HepG2 (cell line): ENCODE measurements around the gene ZNF655. TPM values are rescaled to one million over a fixed set of nuclear protein-coding genes. Genes with fewer than 3 reads are reported as not detected.

Experiments used
- CREBL2 ChIP-seq: sonication (generic); formaldehyde crosslinking; IDR thresholded peaks from 2 replicates; pipeline ENCODE4 v1.8.1; 2023; ENCODE audit warnings: missing genetic modification reagents, mild to moderate bottlenecking, borderline replicate concordance
- DR1 ChIP-seq: sonication (generic); formaldehyde crosslinking; IDR thresholded peaks from 2 replicates; pipeline ENCODE4 v1.8.0; 2021; ENCODE audit warnings: mild to moderate bottlenecking, missing genetic modification reagents, inconsistent platforms
- MAZ ChIP-seq, 2 experiments: sonication (generic) in 1 of 2; formaldehyde crosslinking in 1 of 2; IDR thresholded peaks; 2 replicates each; pipeline versions ENCODE4 v1.5.0 to v1.6.1; 2012 to 2020; ENCODE audit warnings: low read depth in 2 of 2, mild to moderate bottlenecking in 2 of 2, borderline replicate concordance in 1 of 2, improper control_type of control experiment in 1 of 2, low read length in 1 of 2, missing genetic modification reagents in 1 of 2, moderate library complexity in 1 of 2
- SAFB2 ChIP-seq: sonication (generic); formaldehyde crosslinking; IDR thresholded peaks from 2 replicates; pipeline ENCODE4 v1.5.1; 2020; ENCODE audit warnings: missing genetic modification reagents, low read depth, mild to moderate bottlenecking, borderline replicate concordance
- ZBED4 ChIP-seq: sonication (generic); formaldehyde crosslinking; IDR thresholded peaks from 2 replicates; pipeline ENCODE4 v1.4.0; 2020; ENCODE audit warnings: missing genetic modification reagents, borderline replicate concordance
- ZNF335 ChIP-seq: sonication (generic); formaldehyde crosslinking; IDR thresholded peaks from 2 replicates; pipeline ENCODE4 v1.4.0; 2020; ENCODE audit warnings: missing genetic modification reagents
- ZNF503 ChIP-seq: sonication (generic); formaldehyde crosslinking; IDR thresholded peaks from 2 replicates; pipeline ENCODE4 v1.4.0; 2020; ENCODE audit warnings: missing genetic modification reagents
- ZNF547 ChIP-seq: sonication (generic); formaldehyde crosslinking; IDR thresholded peaks from 2 replicates; pipeline ENCODE4 v1.5.1; 2020; ENCODE audit warnings: mild to moderate bottlenecking, missing genetic modification reagents
- ZNF777 ChIP-seq: sonication (generic); formaldehyde crosslinking; IDR thresholded peaks from 2 replicates; pipeline ENCODE4 v1.4.0; 2020; ENCODE audit warnings: missing genetic modification reagents
- polyA plus RNA-seq, 8 experiments: library from polyadenylated mRNA; depleted of rRNA in 3 of 8; stranded (reverse) in 7 of 8; unstranded in 1 of 8; fragments of >200 nt; fragmentation: Illumina TruSeq in 4 of 8; extraction: Trizol in 4 of 8; gene quantifications; 2 replicates each; pipeline versions ENCODE4 v1.2.1 to v1.2.3, GENCODE V29; 2011 to 2016; ENCODE audit warnings: low read depth in 4 of 8, missing spikeins in 1 of 8, mixed read lengths in 1 of 8; ENCODE audit not compliant: insufficient read depth in 1 of 8
- total RNA-seq, 5 experiments: library from RNA; depleted of rRNA; stranded (reverse); fragments of >200 nt; fragmentation: Illumina TruSeq; extraction: Trizol; gene quantifications; 2 replicates each; pipeline ENCODE4 v1.2.3, GENCODE V29; 2016; ENCODE audit warnings: low read depth in 1 of 5
- TF ChIP-seq, protein P1 (sequence below): sonication (generic); formaldehyde crosslinking; IDR thresholded peaks from 2 replicates; pipeline ENCODE4 v1.8.0; 2022; ENCODE audit warnings: mild to moderate bottlenecking, missing genetic modification reagents

Gene ZNF655
- total and polyA plus RNA-seq, 2 of the 13 experiments (the other 11 are each of a cell fraction or from before 2014, with no cell fraction given), result 53.4 to 75.6 TPM

- TF ChIP-seq SAFB2 (CRISPR knock-in tag) (peak; percentile 31; the same call in 1 of the 2 replicates), MAZ (IDR thresholded peaks at IDR 0.05; ENCODE audit: borderline replicate concordance, low read depth, low read length) (peak; percentile 81), MAZ (CRISPR knock-in tag; IDR thresholded peaks at IDR 0.05; ENCODE audit: low read depth) (peak; percentile 52), ZNF335 (CRISPR knock-in tag) (peak; percentile 77; the same call in 1 of the 2 replicates), ZNF547 (CRISPR knock-in tag) (peak; percentile 51; the same call in 1 of the 2 replicates), ZNF503 (CRISPR knock-in tag) (0 out of 2 replicates have a peak, but pooled peaks have one; percentile 5), ZNF777 (CRISPR knock-in tag) (peak; percentile 77), CREBL2 (peak; percentile 18; the same call in 1 of the 2 replicates), ZBED4 (CRISPR knock-in tag) (peak; percentile 73), DR1 (peak; percentile 97)
- TF ChIP-seq, protein P1, sequence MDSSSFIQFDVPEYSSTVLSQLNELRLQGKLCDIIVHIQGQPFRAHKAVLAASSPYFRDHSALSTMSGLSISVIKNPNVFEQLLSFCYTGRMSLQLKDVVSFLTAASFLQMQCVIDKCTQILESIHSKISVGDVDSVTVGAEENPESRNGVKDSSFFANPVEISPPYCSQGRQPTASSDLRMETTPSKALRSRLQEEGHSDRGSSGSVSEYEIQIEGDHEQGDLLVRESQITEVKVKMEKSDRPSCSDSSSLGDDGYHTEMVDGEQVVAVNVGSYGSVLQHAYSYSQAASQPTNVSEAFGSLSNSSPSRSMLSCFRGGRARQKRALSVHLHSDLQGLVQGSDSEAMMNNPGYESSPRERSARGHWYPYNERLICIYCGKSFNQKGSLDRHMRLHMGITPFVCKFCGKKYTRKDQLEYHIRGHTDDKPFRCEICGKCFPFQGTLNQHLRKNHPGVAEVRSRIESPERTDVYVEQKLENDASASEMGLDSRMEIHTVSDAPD, result no peak
Measured at GRCh38 chr7:99558306-99559174, at the start of gene ZNF655 (continued).
